ENCODE measurements around the gene MYO3B.
"Not testable (repeated sequence)": the region's sequence is repeated elsewhere in the genome, so short reads cannot be mapped to it uniquely, and the experiment has no call there.

The MYO3B gene

GRCh38 chr2:170578606-170579005, 400.7 kb downstream of the MYO3B start:
- DNase-seq = no peak

DNA sequence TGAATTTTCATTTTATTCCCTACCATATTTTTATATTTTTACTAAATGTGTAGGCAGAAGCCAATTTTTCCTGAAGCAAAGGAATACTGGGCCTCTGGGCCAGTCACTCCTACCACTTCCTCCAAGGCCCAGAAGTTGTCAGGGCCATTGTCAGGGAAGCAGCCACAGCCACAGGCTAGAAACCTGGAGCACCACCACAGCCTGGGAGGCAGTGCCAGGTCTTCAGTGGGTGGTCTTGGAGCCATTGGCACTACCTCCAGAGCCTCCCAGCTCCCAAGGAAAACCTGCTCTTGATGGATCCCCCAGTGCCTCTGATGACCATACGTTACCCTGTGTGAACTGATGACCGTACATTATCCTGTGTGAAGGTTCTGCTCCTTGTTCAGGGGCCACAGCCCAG, 401.6 kb downstream of the MYO3B start:
- no peak for DNase-seq

DNA sequence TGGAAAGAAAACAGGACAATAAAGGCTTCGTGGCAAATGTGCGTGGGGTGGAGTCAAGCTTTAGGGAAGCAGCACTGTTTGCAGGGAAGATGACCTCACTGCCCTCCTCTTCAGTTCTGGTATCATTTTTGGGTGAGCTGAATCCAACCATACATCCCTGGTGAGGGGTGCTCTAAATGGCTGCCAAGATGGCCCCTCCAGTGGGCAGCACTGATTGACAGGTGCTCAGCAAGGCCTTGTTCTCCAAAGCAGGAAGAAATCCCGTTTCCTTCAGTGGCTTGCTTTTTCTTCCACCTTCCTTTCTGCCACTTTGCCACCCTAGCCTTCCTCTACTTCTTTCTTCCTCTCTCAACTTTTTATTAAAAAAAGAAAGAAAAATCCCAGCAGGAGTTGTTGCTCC, 404.4 kb downstream of the MYO3B start:
- no peak for DNase-seq

- no peak for DNase-seq
Observed at GRCh38 chr2:170582751-170583463, 405.0 kb downstream of the MYO3B start.

DNA sequence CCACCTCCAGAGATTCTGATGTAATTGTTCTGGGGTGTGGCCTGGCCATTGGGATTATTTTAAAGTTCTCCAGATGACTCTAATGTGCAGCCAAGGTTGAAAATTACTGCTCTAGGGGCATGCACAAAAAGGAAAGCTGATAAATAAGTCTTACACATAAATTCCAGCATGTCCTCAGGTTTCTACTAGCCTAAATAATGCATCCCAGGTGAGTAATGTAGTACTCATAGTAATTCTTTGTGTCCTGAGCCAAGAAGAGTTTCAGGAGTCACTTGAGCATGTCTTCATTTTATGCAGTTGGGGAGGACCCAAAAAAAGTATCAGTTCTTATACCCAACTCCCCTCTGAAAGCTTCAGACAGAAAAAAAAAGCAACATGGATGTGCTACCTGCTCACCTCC, 407.1 kb downstream of the MYO3B start:
- no peak for DNase-seq

DNA sequence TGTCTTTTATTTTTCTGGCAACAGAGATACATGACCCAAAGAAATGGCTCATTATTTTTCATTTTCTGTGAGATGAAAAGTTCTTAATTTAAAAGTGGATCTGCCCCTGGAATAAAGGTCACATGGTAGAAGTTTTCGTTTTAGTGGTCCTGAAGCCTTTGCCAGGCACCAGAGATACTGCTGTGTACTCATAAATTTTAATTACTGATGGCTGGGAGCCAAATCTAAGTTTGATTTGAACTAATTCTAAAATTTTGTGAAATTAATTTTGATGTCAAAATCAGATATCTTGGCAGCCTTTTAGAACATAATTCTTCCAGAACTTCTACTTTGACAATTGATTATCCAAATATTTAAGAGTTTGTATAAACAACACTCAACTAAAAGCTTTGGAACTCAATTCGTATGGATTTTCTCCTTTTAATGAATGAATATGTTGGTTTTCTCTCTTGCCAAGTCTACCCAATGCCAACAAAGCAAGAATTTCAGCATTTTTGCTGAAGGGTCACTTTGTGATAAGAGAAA, 408.7 kb downstream of the MYO3B start:
- DNase-seq = no peak

DNA sequence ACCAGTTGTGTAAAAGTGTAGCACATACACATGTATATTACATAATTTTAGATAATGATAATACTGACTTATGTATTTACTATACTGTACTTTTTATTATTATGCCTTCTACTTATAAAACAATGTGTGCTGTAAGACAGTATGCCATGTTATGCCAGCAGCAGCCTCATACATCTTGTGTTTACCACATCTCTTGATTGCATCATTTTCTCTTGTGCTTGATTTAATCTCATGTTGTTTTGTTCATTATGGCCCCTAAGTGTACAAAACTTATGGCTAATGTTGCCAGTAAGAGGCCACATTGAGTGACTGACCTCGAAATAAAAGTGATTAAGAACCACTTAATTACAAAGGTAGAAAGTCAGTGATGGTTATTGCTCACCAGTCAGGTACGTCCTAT, 409.2 kb downstream of the MYO3B start:
- DNase-seq = no peak

- no peak for DNase-seq
Observed at GRCh38 chr2:170587922-170588321, 410.0 kb downstream of the MYO3B start.

DNA sequence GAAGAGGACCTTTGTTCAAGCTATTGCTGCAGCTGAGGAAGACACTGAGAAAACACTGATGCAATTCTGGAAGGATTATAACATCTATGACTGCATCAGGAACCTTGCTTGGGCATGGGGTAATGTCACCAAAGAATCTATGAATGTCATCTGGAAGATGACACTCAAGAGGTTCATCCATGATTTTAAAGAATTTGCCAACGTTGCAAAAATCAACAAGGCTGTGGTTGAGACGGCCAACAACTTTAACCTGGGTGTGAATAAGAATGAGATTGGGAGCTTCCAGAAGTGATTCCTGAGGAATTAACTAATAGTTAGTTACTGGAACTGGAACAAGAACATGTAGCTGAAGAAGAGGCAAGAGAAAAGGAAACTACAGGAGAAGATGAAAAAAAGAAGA, 410.8 kb downstream of the MYO3B start:
- no peak for DNase-seq

- no peak for DNase-seq
Observed at GRCh38 chr2:170596576-170596975, 418.6 kb downstream of the MYO3B start.

DNA sequence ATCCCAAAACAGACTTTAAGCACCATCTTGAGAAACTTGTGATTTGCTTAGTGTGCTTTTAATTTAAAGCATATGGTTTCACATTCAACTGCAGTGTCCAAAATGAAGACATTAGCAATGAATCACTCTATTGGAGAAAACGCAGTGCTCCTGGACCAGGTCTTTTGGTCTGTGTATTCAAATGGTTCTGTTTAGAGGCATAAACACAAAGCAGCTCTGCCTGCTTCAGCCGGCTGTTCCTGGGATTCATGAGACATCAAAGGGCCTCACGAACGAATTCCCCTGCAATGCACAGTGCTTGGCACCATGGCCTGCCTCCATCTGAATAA, 420.1 kb downstream of the MYO3B start:
- DNase-seq = no peak

GRCh38 chr2:170601489-170601888, 423.5 kb downstream of the MYO3B start:
- no peak for DNase-seq

DNA sequence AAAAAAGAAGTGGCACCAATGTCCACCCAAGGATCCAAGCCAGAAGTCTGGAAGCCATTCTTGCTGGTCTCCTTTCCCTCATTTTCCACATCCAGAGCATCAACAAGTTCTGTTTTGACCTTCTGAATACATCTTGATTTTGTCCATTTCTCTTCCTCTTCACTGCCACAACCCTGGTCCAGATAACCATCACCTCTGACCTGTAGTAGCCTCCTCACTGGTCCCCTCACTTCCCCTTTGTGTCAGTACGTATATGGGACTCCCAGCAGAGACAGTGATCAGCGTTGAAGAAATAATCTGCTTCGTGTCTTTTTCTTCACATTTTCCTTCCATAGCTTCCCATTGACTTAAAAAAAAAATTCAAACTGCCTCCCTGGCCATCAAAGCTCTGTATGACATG, 427.9 kb downstream of the MYO3B start:
- DNase-seq = no peak

DNA sequence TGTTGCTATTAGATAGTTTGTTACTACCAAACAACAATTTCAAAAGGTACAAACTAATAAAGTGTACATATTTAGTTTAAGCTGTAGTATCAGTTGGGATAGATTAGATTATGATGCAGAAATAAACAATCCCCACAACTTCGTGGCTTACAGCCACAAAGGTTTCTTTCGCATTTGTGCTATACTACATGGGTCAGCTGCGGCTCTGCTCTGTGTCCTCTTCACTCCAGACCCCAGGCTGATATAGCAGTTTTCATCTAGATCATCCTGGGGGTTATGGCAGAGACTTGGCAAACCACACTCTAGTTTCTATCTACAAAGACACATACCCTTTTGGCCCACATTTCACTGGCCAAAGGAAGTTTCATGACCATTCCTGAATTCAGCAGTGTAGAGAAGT, 429.2 kb downstream of the MYO3B start:
- DNase-seq = no peak

GRCh38 chr2:170610615-170611014, 432.7 kb downstream of the MYO3B start:
- DNase-seq = no peak

DNA sequence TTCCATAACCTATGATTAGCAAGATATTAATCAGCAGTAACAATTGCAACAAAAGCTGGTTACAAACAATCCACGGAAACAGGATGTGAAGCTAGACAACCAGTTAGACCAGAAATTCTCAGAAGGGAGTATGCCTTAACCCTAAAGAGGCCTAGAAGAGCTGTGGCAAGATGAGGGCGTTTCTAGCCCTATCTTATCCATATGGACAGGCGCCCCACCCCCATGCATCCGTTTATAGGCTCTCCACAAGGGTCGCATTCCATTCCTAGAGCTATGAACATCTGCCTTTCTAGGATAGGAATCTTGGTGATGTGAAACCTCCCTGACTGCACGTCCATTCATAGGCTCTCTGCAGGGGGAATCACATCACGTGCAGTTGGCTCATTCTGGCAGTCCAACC, 441.0 kb downstream of the MYO3B start:
- not testable (repeated sequence) for DNase-seq

GRCh38 chr2:170635094-170635493, 457.1 kb downstream of the MYO3B start:
- not testable (repeated sequence) for DNase-seq

GRCh38 chr2:170639635-170640034, 461.7 kb downstream of the MYO3B start:
- no peak for DNase-seq

GRCh38 chr2:170641961-170642360, 464.0 kb downstream of the MYO3B start:
- no peak for DNase-seq

GRCh38 chr2:170643346-170643745, 465.4 kb downstream of the MYO3B start:
- no peak for DNase-seq

DNA sequence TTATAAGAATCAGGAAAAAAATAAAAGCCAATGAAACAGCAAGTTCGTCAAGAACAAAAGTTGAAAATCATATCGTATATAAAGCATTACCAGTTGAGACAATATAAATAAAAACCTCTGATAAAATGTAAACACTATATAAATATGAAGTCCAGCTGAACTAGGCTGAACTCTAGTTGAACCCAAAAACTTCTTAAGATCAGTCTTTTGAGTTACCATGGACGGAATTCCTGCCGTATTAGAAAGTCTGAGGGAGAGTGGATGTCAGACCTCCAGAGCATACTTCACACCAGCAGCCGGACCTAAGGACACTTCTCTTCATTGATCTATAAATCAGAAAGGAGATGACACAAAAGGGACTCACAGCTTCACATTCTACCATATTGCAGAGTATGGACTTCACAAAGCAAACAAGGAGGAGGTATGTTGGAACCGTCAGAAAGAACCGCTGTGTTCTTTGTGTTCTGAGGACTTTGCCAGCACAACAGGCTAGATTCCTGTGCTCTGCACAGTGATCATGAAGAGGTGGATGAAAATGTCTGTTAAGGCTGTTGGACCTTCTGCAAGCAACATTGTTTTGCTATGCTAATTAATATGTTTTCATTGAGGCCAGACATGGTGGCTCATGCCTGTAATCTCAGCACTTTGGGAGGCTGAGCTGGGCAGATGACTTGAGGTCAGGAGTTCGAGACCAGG, 469.9 kb downstream of the MYO3B start:
- DNase-seq = no peak

DNA sequence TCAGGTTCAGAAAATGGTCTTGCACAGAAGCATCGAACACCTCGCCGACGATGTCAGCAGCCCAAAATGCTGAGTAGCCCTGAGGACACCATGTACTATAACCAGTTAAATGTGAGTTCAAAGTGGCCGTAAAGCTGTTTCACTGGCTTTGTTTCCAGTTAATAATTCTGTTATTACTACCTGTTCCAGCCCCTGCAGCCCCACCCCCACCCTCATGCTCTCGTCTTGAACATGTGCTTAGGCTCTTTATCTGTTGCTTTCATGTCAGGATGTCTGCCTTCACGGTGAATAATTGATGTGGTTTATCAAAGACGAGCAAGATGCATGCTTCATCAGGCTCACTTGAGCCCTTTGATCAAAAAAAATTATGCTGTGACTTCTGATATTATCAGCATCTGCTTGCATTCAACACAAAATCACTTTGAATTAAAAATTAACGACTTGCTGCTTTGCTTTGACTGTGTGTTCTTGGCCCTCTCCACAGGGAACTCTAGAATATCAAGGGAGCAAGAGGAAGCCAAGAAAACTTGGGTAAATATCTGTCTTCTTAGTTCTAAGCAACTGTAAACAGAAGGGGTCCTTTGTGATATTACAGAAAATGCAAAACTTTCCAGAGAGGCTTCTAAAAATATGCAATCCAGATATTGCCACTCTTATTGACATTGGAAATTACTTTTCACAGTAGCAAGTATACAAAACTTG, 473.8 kb downstream of the MYO3B start:
- no peak for DNase-seq

- DNase-seq = no peak
Observed at GRCh38 chr2:170652637-170653417, 474.9 kb downstream of the MYO3B start.

Measured in NCI-H187 (cell line).